ENCODE measurements around the gene GPR21.
A peak's percentile ranks its signal among the peaks of the same experiment; 100 is the strongest.

GPR21 gene

GRCh38 chr9:123008909-123009308, 24.6 kb upstream of the GPR21 start:
- peaks cover 50% of the 10 kb centered on the region for H3K36me3 Mint-ChIP-seq (ENCODE audit: low read depth)
- no peaks in the 10 kb centered on the region for H3K9me3 Mint-ChIP-seq
- no peak for DNase-seq
- H3K27ac Mint-ChIP-seq = no peak overlapping the region
- TF ChIP-seq, protein P1, sequence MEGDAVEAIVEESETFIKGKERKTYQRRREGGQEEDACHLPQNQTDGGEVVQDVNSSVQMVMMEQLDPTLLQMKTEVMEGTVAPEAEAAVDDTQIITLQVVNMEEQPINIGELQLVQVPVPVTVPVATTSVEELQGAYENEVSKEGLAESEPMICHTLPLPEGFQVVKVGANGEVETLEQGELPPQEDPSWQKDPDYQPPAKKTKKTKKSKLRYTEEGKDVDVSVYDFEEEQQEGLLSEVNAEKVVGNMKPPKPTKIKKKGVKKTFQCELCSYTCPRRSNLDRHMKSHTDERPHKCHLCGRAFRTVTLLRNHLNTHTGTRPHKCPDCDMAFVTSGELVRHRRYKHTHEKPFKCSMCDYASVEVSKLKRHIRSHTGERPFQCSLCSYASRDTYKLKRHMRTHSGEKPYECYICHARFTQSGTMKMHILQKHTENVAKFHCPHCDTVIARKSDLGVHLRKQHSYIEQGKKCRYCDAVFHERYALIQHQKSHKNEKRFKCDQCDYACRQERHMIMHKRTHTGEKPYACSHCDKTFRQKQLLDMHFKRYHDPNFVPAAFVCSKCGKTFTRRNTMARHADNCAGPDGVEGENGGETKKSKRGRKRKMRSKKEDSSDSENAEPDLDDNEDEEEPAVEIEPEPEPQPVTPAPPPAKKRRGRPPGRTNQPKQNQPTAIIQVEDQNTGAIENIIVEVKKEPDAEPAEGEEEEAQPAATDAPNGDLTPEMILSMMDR (IDR thresholded peaks at IDR 0.05) = no peak
- H3K4me1 Mint-ChIP-seq = no peaks in the 10 kb centered on the region
- H3K4me3 Mint-ChIP-seq = no peak overlapping the region
- H3K27me3 Mint-ChIP-seq (ENCODE audit: low read depth, poor library complexity) = no peaks in the 10 kb centered on the region

GRCh38 chr9:123011380-123011779, 22.1 kb upstream of the GPR21 start:
- DNase-seq = no peak
- Mint-ChIP-seq H3K36me3 (ENCODE audit: low read depth) (peaks cover 53% of the 10 kb centered on the region), H3K27ac (no peak overlapping the region), H3K9me3 (no peaks in the 10 kb centered on the region), H3K4me3 (no peak overlapping the region), H3K27me3 (ENCODE audit: low read depth, poor library complexity) (no peaks in the 10 kb centered on the region), H3K4me1 (no peaks in the 10 kb centered on the region)
- TF ChIP-seq, protein P1 (IDR thresholded peaks at IDR 0.05) = no peak

DNA sequence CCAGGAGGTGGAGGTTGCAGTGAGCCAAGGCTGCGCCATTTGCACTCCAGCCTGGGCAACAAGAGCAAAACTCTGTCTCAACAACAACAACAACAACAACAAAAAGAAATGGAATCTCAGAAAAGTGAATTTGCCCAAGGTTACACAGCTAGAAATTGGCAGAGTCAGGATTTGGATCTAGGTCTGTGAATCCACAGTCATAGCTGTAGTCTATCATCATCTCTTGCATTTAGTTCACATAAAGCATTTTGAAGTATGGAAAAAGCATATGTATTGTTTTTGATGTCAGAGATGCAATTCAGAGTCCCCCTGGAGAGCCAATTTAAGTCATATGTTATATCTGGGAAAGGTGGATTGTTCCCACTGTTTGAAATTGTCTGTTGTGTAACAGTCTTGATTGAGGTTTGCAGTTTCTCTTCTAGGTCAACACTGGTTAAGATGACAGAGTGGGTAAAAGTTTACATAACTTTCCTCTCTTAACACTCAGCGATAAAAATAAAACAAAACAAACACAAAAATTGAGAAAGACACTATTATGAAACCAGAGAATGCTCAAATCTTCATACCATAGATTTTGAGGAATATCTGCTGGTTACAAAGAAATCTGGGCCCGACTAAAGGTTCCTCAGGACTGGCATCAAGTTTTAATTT, 21.5 kb upstream of the GPR21 start:
- H3K36me3 Mint-ChIP-seq (ENCODE audit: low read depth) = peaks cover 54% of the 10 kb centered on the region
- no peak overlapping the region for H3K27ac Mint-ChIP-seq
- DNase-seq = no peak
- TF ChIP-seq, protein P1 (IDR thresholded peaks at IDR 0.05) = no peak
- H3K4me1 Mint-ChIP-seq = no peaks in the 10 kb centered on the region
- no peaks in the 10 kb centered on the region for H3K9me3 Mint-ChIP-seq
- no peak overlapping the region for H3K4me3 Mint-ChIP-seq
- no peaks in the 10 kb centered on the region for H3K27me3 Mint-ChIP-seq (ENCODE audit: low read depth, poor library complexity)

DNA sequence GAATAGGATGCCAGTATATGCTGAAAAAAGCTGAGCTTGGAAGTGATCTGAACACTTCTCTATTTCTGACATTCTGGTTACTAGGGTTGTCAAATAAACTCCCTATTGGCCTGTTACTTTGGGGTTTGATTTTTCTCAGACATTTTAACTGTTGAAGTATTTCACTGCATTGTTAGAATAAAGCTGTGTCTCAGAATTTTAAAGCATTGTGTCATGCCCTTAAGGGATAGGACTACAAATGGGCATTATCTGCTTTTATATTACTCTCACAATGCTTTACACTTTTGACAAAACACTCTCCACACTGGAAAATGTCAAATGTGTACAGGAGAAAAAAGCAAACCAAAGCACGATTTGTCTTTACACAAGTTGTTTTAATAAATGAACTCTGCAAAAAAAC, 16.8 kb upstream of the GPR21 start:
- Mint-ChIP-seq H3K27ac (no peak overlapping the region), H3K4me1 (no peaks in the 10 kb centered on the region), H3K27me3 (ENCODE audit: low read depth, poor library complexity) (no peaks in the 10 kb centered on the region), H3K4me3 (no peak overlapping the region), H3K9me3 (no peaks in the 10 kb centered on the region), H3K36me3 (ENCODE audit: low read depth) (peaks cover 68% of the 10 kb centered on the region)
- DNase-seq = no peak
- TF ChIP-seq, protein P1 (IDR thresholded peaks at IDR 0.05) = no peak

GRCh38 chr9:123020796-123021195, 12.7 kb upstream of the GPR21 start:
- TF ChIP-seq, protein P1 (IDR thresholded peaks at IDR 0.05) = no peak
- Mint-ChIP-seq H3K27me3 (ENCODE audit: low read depth, poor library complexity) (no peaks in the 10 kb centered on the region), H3K4me3 (no peak overlapping the region), H3K9me3 (no peaks in the 10 kb centered on the region), H3K27ac (no peak overlapping the region), H3K36me3 (ENCODE audit: low read depth) (peaks cover 55% of the 10 kb centered on the region), H3K4me1 (no peaks in the 10 kb centered on the region)
- no peak for DNase-seq

DNA sequence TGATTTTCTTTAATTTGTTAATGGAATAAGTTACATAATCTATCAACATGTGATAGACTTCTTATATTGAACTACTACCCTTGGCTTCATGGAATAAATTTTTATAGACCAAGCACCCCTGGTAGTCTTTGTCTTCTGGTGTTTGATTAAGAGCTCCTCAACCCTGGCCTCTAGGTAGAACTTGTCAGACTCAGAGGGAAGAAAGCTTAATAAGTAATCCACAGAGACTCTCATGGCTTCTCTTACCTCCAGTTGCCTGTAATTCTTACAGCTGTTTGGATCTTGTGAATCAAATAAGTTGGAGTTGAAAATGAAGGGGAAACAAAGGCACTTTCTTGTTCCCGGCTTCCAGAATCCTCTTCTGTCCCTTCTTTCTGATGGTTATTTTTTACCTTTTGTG, 7.0 kb upstream of the GPR21 start:
- Mint-ChIP-seq H3K4me1 (no peaks in the 10 kb centered on the region), H3K36me3 (ENCODE audit: low read depth) (peaks cover 52% of the 10 kb centered on the region), H3K4me3 (no peak overlapping the region), H3K27me3 (ENCODE audit: low read depth, poor library complexity) (no peaks in the 10 kb centered on the region), H3K9me3 (no peaks in the 10 kb centered on the region), H3K27ac (peak overlapping the region; percentile 66)
- no peak for DNase-seq
- TF ChIP-seq, protein P1 (IDR thresholded peaks at IDR 0.05) = no peak
